ENCODE results near the gene ZNF471.

ZNF471 gene

DNA sequence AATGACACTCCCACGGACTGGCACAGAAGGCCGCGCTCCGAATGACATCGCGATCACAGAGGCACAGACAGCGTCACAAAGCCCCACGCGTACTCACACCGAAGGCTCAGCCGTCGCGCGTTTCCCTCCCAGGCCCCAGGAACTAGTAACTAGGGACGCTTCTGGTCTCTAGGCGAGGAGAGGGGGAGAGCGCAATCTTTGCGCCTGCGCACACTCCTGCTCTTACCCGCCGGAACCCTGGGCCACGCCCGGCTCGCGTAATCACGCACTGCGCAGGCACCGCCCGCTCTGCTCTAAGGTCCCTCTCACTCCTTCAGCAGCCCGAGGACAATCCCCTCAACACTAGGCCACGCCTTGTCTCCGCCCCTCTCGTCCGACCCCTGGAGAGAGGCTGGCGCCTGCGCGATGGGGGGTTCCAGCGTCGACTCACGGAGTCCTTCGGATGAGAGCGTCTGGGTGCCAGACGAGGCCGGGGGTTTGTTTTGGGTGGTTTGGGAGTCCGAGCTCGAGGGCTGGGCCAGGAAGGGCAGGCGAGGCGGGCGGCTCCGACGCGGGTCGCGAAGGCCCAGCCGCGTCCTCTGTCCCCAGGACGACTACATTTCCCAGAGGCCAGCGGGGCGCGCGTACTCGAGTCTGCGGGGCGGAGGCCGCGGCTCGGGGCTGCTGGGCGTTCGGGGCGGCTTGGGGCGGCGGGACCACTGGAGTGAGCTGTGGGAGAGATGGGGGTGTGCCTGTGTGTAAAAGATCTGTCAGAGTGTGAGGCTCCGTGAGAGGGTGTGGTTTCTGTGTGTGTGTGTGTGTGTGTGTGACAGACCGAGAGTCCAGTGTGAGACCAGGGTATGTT lies at the start of gene ZNF471:
TSS of gene ZNF471 (plus strand) at position 410 of the 844 bp plus-strand sequence. CDS start 3,717 bp downstream, outside the sequence.
- TF ChIP-seq POLR2A (IDR thresholded peaks at IDR 0.05; ENCODE audit: low read depth, low read length) = peak; percentile 38
- FAIRE-seq = peak; percentile 62

DNA sequence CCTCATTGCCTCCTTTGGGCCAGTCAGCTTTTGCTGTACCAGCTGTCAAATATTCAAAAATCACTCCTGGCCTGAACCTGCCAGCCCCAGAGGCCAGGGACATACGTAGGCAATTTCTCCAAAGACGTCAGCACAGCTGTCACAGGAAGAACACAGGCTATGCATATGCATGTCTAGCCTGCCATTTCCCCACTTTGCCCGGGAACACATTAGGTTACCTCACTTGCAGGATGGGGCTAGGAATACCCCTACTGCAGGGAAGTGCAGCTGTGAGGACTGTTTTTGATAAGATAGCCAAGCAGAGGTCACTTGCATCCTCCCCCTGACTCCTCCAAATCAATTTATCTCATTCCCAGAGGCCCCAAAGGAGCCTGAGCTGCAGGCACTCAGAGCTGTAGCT lies 33.3 kb upstream of the ZNF471 start:
- DNase-seq (ENCODE audit: insufficient read length, low spot score) (no peak), FAIRE-seq (no peak)
- no peak for TF ChIP-seq POLR2A (IDR thresholded peaks at IDR 0.05; ENCODE audit: low read depth, low read length)

More for the DNA sequence above, at the start of gene ZNF471:
- DNase-seq (ENCODE audit: insufficient read length, low spot score) = peak; percentile 100

DNA sequence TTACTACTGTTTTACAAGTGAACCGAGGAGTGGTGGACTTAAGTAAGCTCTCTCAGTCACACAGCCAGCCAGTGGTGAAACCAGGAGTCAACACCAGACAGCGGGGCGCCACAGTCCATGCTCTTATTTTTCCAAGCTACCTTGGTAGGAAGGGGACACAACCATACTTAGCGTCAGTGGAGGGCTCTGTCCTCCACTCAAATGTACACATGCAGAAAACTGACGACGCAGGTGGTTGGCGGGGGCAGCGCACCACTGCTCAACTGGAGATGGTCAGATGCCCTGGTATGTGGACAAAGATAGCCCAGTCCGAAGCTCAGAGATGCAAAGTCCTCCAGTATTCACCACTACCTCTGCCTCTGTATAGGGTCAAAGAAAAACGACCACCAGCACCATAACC lies 31.6 kb upstream of the ZNF471 start:
- FAIRE-seq (no peak), DNase-seq (ENCODE audit: insufficient read length, low spot score) (no peak)
- TF ChIP-seq POLR2A (IDR thresholded peaks at IDR 0.05; ENCODE audit: low read depth, low read length) = no peak

DNA sequence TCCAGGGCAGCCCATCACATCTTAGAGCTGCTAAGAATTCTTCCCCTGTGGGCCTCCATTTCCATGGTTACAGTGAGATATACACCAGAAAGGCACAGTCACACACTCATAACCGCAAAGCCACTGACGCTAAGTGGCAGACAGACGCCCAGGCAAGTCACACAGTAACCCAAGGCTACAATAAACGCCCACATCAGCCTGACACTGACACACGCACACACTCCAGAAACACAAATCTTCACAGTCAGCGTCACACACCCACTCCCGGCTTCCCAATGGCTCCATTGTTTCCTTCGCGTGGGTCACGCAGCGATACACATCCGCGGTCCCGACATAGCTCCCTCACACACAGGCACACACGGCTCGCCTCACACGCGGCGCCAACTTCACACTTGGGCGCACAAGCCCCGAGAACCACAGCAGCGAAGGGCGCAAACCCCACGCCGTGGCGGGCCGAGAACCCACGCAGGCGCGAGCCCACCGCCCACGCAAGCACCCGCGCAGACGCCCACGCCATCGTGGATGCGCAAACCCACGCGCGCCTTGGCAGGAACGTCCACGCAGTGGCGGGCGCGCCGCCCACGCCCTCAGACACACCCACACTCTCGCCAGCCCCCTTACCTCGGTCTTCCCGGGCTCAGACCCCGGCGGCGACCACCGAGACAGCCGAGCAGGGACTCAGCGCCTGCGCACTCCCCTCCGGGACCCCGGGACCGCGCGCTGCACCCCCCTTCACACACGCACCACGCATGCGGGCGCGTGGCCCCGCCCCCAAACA lies 30.8 kb upstream of the ZNF471 start, which contains the start of gene ZNF667:
TSS of gene ZNF667 (minus strand) at position 695 of the 778 bp plus-strand sequence. CDS start 14,975 bp downstream, outside the sequence.
- FAIRE-seq (no peak), DNase-seq (ENCODE audit: insufficient read length, low spot score) (peak; percentile 55)
- no peak; the same call in none of the 2 replicates for TF ChIP-seq POLR2A (IDR thresholded peaks at IDR 0.05; ENCODE audit: low read depth, low read length)

DNA sequence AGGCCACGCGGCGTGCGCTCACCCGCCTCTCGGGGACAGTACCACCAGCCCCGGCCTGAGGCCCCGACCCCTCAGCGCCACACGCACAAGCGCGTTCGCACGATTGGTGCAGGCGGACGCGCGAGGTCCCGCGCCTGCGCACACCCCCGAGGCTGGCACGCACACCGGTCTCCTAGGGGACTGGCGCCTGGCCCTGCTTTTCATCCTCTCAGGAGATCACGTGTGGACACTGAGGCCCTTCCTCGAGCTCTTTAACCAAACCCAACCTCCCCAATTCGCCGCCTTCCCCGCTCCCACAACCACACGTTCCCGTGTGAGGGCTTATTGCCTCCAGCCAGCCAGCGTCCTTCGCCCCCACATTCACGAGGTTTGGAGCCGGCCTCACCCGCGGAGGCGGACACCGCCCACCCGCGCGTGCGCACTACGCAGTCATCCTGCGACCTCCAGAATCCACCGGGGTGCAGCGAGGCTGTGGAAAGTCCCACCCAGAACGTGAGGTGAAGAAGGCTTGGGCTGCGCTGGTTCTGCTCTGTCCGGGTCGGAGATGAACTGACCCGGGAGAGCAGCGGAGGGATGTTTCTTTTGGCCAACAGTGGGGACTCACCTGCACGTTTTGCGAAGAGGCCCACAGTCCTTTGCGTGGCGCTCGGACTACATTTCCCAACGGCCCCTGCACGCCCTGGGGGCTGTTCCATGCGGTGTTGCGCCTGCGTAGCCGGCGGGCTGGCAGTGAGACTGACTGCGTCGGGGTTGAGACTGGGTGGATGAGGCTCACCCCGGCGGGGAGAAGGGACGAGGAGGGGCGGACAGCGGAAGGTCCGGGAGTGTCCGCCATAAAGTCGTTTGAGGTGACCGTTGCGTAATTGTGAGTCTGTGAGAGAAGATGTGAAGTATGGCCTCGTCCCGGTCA lies 30.0 kb upstream of the ZNF471 start:
- TF ChIP-seq POLR2A (IDR thresholded peaks at IDR 0.05; ENCODE audit: low read depth, low read length) = peak; percentile 96
- no peak for FAIRE-seq
- DNase-seq (ENCODE audit: insufficient read length, low spot score) = peak; percentile 100

DNA sequence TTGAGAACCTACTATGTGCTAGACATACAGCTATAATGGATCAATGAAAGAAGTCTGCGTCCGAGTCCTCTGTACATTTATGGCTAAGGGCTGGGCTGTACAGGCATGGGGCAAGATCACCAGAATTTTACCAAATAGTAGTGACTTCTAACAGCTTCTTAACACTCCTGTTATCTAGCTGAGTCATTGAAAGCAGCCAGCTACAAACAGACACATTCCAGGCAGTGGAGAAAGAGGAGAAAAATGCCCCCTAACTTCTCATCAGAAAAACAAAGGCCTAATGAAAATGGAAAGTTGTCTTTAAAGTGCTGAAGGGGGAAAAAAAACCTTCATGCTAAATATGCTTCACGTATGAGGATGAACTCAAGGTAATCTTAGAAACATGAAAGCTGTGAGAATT lies 16.3 kb upstream of the ZNF471 start:
- TF ChIP-seq POLR2A (IDR thresholded peaks at IDR 0.05; ENCODE audit: low read depth, low read length) = no peak
- FAIRE-seq = no peak
- DNase-seq (ENCODE audit: insufficient read length, low spot score) = no peak

DNA sequence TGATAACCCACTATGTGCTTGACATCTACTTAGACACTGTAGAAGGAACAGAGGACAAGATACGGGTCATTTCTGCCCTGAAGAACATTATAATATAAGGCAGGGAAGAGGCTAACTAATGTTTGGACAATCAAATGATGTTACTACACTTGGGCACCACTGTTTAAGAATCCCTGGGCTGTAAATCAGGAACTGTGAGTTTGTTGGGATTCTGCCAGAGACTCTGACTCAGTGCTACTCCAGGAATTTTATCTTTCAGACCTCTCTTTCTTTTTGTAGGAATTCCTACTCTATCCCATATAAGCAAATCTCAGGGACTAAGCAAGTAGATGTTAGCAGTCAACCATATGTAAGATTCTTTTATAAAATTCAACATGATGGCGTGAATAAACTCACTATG lies 3.1 kb upstream of the ZNF471 start:
- FAIRE-seq (no peak), DNase-seq (ENCODE audit: insufficient read length, low spot score) (peak; percentile 29)
- no peak for TF ChIP-seq POLR2A (IDR thresholded peaks at IDR 0.05; ENCODE audit: low read depth, low read length)

DNA sequence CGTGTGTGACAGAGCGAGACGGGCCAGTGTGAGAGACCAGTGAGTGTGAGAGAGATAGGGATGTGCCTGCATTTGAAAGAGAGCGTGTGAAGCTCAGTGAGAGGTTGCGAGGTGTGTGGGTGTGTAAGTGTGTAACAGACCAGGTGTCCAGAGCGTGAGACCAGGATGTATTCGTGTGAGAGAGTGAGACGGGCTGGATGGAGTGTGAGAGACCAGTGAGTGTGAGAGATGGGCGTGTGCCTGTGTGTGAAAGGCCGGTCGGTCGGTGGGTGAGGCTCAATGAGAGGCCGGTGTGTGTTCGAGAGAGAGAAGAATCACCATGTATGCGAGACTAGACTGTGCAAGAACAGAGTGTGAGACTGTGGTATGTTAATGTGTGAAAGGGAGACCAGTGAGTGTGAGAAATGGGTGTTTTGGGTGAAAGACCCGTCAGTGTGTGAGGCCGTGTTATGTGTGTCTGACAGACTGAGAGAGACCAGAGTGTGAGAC lies 679 bp downstream of the ZNF471 start:
- TF ChIP-seq POLR2A (IDR thresholded peaks at IDR 0.05; ENCODE audit: low read depth, low read length) = no peak; the same call in 1 of the 2 replicates
- no peak for FAIRE-seq

DNA sequence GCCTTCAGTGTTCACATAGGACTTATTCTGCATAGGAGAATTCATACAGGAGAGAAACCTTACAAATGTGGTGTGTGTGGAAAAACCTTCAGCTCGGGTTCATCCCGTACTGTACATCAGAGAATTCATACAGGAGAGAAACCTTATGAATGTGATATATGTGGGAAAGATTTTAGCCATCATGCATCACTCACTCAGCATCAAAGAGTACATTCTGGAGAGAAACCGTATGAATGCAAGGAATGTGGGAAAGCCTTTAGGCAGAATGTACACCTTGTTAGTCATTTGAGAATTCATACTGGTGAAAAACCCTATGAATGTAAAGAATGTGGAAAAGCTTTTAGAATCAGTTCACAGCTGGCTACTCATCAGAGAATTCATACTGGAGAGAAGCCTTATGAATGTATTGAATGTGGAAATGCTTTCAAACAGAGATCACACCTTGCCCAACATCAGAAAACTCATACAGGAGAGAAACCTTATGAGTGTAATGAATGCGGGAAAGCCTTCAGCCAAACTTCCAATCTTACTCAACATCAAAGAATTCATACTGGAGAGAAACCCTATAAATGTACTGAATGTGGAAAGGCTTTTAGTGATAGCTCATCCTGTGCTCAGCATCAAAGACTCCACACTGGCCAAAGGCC lies 17.7 kb downstream of the ZNF471 start:
- TF ChIP-seq POLR2A (IDR thresholded peaks at IDR 0.05; ENCODE audit: low read depth, low read length) = no peak
- no peak for FAIRE-seq
- no peak for DNase-seq (ENCODE audit: insufficient read length, low spot score)

More for the DNA sequence above, 679 bp downstream of the ZNF471 start:
- DNase-seq (ENCODE audit: insufficient read length, low spot score) = no peak

DNA sequence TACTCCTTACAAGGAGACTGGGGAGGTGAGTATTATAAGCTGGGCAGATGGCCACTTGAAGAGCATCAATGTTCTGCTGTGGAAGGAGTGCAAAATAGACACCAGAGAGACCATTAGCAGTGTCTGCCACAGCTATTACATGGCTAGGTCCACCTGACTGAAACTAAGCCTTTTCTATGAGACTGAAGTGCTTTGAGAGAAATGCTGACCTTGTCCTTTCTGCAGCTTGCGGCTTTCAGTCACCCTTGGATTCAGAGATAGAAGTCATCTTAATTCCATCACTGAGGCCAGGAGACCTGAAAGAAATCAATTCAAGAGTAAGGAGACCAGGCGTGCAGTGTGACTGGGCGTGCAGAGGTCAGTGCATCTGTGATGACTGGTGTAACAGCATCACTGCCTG lies 29.8 kb downstream of the ZNF471 start:
- FAIRE-seq (no peak), DNase-seq (ENCODE audit: insufficient read length, low spot score) (no peak)
- TF ChIP-seq POLR2A (IDR thresholded peaks at IDR 0.05; ENCODE audit: low read depth, low read length) = no peak

DNA sequence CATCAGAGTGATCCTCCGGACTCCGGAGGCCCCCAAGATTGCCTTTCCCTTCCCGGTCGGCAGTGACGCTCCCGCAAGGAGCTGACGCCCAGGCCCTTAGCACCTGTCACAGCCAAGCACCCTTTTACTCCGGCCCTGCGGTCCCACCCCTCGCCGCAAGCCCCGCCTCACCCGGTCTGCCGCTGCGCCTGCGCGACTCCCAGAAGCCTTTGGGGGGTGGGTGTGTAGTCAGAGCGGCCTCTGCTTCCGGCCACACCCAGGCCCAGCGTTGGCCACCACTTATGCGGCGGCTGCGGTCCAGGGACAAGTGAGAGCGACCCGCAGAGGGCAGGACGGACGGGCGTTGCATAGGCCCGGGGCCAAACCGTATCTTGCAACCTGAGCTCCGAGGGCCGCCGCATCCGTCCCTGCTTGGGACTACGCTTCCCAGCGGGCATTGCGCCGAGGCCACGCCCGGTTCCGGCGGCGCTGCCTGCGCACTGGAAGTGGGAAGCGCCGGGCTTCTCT lies 30.7 kb downstream of the ZNF471 start:
- no peak for FAIRE-seq
- peak; percentile 98 for DNase-seq (ENCODE audit: insufficient read length, low spot score)
- TF ChIP-seq POLR2A (IDR thresholded peaks at IDR 0.05; ENCODE audit: low read depth, low read length) = peak; percentile 34; the same call in 1 of the 2 replicates

DNA sequence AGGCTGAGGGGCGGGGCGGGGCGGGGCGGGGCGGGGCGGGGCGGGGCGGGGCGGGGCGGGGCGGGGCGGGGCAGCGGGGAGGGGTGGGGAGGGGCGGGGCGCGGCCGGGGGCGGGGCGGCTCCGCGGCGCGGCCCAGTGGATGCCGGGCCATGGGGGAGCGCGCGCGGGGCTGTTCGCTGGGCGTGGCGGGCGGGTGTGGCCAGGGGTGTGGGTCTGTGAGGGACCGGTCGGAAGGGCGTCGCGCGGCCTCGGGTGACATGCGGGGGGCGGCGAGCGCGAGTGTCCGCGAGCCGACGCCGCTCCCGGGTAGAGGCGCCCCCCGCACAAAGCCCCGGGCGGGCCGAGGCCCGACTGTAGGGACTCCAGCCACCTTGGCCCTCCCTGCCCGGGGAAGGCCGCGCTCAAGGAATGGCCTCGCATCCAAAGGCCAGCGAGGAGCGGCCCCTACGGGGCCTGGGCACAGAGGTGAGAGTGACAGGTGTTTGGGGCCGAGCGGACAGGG lies 31.2 kb downstream of the ZNF471 start, which contains the start of gene ZFP28:
TSS of gene ZFP28 (plus strand) at position 188 of the 503 bp plus-strand sequence. CDS start at position 259, 71 bp downstream.
- peak; percentile 36; the same call in 1 of the 2 replicates for TF ChIP-seq POLR2A (IDR thresholded peaks at IDR 0.05; ENCODE audit: low read depth, low read length)
- DNase-seq (ENCODE audit: insufficient read length, low spot score) (peak; percentile 89), FAIRE-seq (no peak)

All from H54 (cell line).